ENCODE measurements around the gene HOXD9. TPM values are rescaled to one million over a fixed set of nuclear protein-coding genes. Genes with fewer than 3 reads are reported as not detected.

Gene HOXD9
- total RNA-seq, 1 experiment from 2014 or later, result not detected

DNA sequence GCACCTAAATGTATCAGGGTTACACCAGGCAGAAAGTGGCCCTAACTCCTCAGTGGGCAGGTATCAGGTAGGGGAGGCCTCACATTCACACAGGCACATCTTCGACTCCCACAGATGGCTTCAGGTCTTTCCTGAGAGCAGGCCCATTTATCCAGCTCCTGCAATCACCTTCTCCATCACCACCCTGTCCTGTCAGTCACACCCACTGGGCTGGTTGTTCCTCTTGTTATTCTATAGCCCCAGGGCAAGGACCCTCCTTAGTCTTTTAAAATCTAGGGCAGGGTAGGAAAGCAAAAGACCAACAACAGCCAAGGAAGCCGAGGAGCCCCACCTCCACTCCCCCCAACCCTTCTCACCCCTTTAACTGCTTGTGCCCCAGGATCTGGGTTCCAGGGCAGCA lies 19.8 kb downstream of the HOXD9 start:
- Histone ChIP-seq H3K27ac (ENCODE audit: insufficient read length, low read depth, low read length) (no peak overlapping the region), H2BK12ac (ENCODE audit: insufficient read length, low read depth, low read length) (no peak overlapping the region), H3K18ac (ENCODE audit: insufficient read length, low read depth, low read length) (no peak overlapping the region), H3K27me3 (ENCODE audit: insufficient read depth, low read length) (peaks cover 86% of the 10 kb centered on the region), H3K9me3 (ENCODE audit: control insufficient read depth, low read depth, low read length) (no peaks in the 10 kb centered on the region), H4K20me1 (ENCODE audit: control insufficient read depth, insufficient read depth, insufficient read length) (no peaks in the 10 kb centered on the region), H2BK120ac (ENCODE audit: low read depth, low read length, poor library complexity, severe bottlenecking) (no peak overlapping the region), H3K79me1 (ENCODE audit: insufficient read depth, low read depth, low read length, poor library complexity, severe bottlenecking) (no peaks in the 10 kb centered on the region), H3T11ph (ENCODE audit: low read length) (no peak overlapping the region), H3K79me2 (ENCODE audit: insufficient read depth, low read length) (no peaks in the 10 kb centered on the region), H2BK5ac (ENCODE audit: insufficient read length, low read length) (no peak overlapping the region), H2BK15ac (ENCODE audit: low read depth, low read length) (no peak overlapping the region), H3K23ac (ENCODE audit: insufficient read length, low read depth, low read length) (no peak overlapping the region), H3K9ac (ENCODE audit: extremely low read depth, insufficient read length, low read length) (no peak overlapping the region), H4K5ac (ENCODE audit: insufficient read length, low read depth, low read length) (no peak overlapping the region), H3K4ac (ENCODE audit: low read depth, low read length) (no peak overlapping the region), H3K56ac (ENCODE audit: insufficient read length, low read depth, low read length) (no peak overlapping the region), H3K4me2 (ENCODE audit: insufficient read depth, insufficient read length, low read length) (no peak overlapping the region), H3K14ac (ENCODE audit: insufficient read depth, low read length) (no peak overlapping the region), H4K91ac (ENCODE audit: insufficient read length, low read depth, low read length) (no peak overlapping the region), H3K4me1 (ENCODE audit: insufficient read depth, low read length) (no peaks in the 10 kb centered on the region), H2AFZ (ENCODE audit: low read length) (no peak overlapping the region), H3K23me2 (ENCODE audit: insufficient read length, low read depth, low read length, poor library complexity, severe bottlenecking) (no peaks in the 10 kb centered on the region), H2AK5ac (ENCODE audit: insufficient read length, low read length) (no peak overlapping the region), H2BK20ac (ENCODE audit: low read depth, low read length, poor library complexity, severe bottlenecking) (no peak overlapping the region), H4K8ac (replicated peaks; ENCODE audit: insufficient read length, low read depth, low read length) (no peak overlapping the region)
- WGBS (ENCODE audit: extremely low coverage, insufficient read length, low lambda C conversion rate), result no CpG with 5 or more reads among the region's 2 CpGs
- peaks cover 0 to 6% of the 10 kb centered on the region in 2 experiments; a peak in 1 of 4 replicates for H3K4me1 Mint-ChIP-seq
- no peaks in the 10 kb centered on the region for H3K36me3 Mint-ChIP-seq (ENCODE audit: insufficient read depth in 1 of 3, low read depth in 3 of 3)
- no peak overlapping the region for H3K27ac Mint-ChIP-seq
- no peak for DNase-seq
- peaks cover 0 to 6% of the 10 kb centered on the region in 2 experiments; a peak in 3 of 5 replicates for H3K9me3 Mint-ChIP-seq
- TF ChIP-seq, protein P1, sequence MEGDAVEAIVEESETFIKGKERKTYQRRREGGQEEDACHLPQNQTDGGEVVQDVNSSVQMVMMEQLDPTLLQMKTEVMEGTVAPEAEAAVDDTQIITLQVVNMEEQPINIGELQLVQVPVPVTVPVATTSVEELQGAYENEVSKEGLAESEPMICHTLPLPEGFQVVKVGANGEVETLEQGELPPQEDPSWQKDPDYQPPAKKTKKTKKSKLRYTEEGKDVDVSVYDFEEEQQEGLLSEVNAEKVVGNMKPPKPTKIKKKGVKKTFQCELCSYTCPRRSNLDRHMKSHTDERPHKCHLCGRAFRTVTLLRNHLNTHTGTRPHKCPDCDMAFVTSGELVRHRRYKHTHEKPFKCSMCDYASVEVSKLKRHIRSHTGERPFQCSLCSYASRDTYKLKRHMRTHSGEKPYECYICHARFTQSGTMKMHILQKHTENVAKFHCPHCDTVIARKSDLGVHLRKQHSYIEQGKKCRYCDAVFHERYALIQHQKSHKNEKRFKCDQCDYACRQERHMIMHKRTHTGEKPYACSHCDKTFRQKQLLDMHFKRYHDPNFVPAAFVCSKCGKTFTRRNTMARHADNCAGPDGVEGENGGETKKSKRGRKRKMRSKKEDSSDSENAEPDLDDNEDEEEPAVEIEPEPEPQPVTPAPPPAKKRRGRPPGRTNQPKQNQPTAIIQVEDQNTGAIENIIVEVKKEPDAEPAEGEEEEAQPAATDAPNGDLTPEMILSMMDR (conservative IDR thresholded peaks at IDR 0.05), result no peak
- H3K4me3 Mint-ChIP-seq, result no peak overlapping the region
- H3K27me3 Mint-ChIP-seq (ENCODE audit: low read depth), result peaks cover 98% of the 10 kb centered on the region

Measured in H9 (cell line).